Right lobe of liver (tissue), 6 donors: Measurements from ENCODE around the gene CDH3. TPM values are rescaled to one million over a fixed set of nuclear protein-coding genes. Genes with fewer than 3 reads are reported as not detected.

Source experiments
- ATAC-seq, 4 donors: fragments of 200-7000 bp; cut with Tn5 transposase; one replicate each; pipeline ENCODE4 v1.9.1; 2020; ENCODE audit warnings: mild to moderate bottlenecking in 4 of 4, moderate library complexity in 4 of 4
- DNase-seq, 3 donors: peaks; one replicate each; pipeline ENCODE4 v3.0.0-alpha.2; 2020
- H3K27ac ChIP-seq, 3 donors: fragments of 200-600 bp; one replicate each; pipeline ENCODE4 v1.8.0; 2022
- H3K27me3 ChIP-seq, 2 donors: fragments of 200-600 bp; one replicate each; pipeline ENCODE4 v1.8.0; 2022
- H3K36me3 ChIP-seq, 4 donors: fragments of 200-600 bp; sonication (generic) in 1 of 4; one replicate each; pipeline versions ENCODE4 v1.5.1 to v1.8.0; 2017 to 2022; ENCODE audit warnings: control low read depth in 1 of 4
- H3K4me1 ChIP-seq, 4 donors: fragments of 200-600 bp; sonication (generic) in 1 of 4; one replicate each; pipeline versions ENCODE4 v1.5.1 to v1.8.0; 2017 to 2022; ENCODE audit warnings: control low read depth in 1 of 4
- H3K4me3 ChIP-seq, 3 donors: fragments of 200-600 bp; one replicate each; pipeline ENCODE4 v1.8.0; 2022
- H3K9me3 ChIP-seq, 4 donors: fragments of 200-600 bp; sonication (generic) in 1 of 4; one replicate each; pipeline versions ENCODE4 v1.5.1 to v1.8.0; 2017 to 2022; ENCODE audit warnings: control low read depth in 1 of 4
- POLR2A ChIP-seq: fragments of 450-650 bp; IDR thresholded peaks from one replicate; pipeline ENCODE4 v1.6.1; 2017; ENCODE audit warnings: antibody characterized with exemption, mild to moderate bottlenecking
- WGBS: methylation state at CpG from one replicate; pipeline ENCODE4 v1.1.6; 2018; ENCODE audit warnings: low coverage, low lambda C conversion rate; ENCODE audit not compliant: insufficient coverage; ENCODE audit errors: missing lambda C conversion rate; 5-methylcytosine and 5-hydroxymethylcytosine counted together
- intact Hi-C, 2 donors: fragments of 100-400 bp; cut with DNase I; formaldehyde crosslinking; loops; one replicate each; pipeline versions ENCODE4 v1.11.2 to v1.14.1; 2022
- total RNA-seq, 6 experiments: library from RNA; depleted of rRNA in 2 of 6; stranded (reverse); fragments of >200 nt in 2 of 6; fragmentation: NEBNext Ultra II Directional in 3 of 6; extraction: Animal tissue kit (Norgen Biotek cat#: 25700) in 3 of 6; gene quantifications; one replicate each; pipeline versions ENCODE4 v1.1.0 to v1.2.4, GENCODE V29; 2016 to 2023
- TF ChIP-seq, protein P1 (sequence below), 4 donors: fragments of 200-600 bp in 3 of 4; fragments of 450-650 bp in 1 of 4; IDR thresholded peaks; one replicate each; pipeline versions ENCODE4 v1.5.1 to v1.8.0; 2016 to 2022; ENCODE audit warnings: antibody characterized with exemption in 4 of 4, mild to moderate bottlenecking in 2 of 4
- donor health status: DM: no; HTN: yes; CAD: no.
- donor health status: DM: no; HTN: no; CAD: no.
- donor health status: DM: no; HTN: no; CAD: no.
- donor health status: DM: no; HTN: yes; CAD: no.
- donor health status: DM: no; HTN: yes; CAD: no.

CDH3 gene
- total RNA-seq, 6 experiments from 2014 or later: 0.06 TPM; not detected in 5

GRCh38 chr16:68668266-68668665 lies 23.2 kb downstream of the CDH3 start:
- no peak overlapping the region for H3K27ac ChIP-seq
- H3K4me3 ChIP-seq: no peak overlapping the region
- no peaks in the 10 kb centered on the region for H3K4me1 ChIP-seq
- no peaks in the 10 kb centered on the region for H3K36me3 ChIP-seq
- intact Hi-C loops: no loop called here
- WGBS: 69% methylated on average over 4 of the region's 4 CpGs
- ATAC-seq (no peak), DNase-seq (no peak)
- no peaks in the 10 kb centered on the region for H3K27me3 ChIP-seq
- no peaks in the 10 kb centered on the region for H3K9me3 ChIP-seq
- TF ChIP-seq, protein P1, sequence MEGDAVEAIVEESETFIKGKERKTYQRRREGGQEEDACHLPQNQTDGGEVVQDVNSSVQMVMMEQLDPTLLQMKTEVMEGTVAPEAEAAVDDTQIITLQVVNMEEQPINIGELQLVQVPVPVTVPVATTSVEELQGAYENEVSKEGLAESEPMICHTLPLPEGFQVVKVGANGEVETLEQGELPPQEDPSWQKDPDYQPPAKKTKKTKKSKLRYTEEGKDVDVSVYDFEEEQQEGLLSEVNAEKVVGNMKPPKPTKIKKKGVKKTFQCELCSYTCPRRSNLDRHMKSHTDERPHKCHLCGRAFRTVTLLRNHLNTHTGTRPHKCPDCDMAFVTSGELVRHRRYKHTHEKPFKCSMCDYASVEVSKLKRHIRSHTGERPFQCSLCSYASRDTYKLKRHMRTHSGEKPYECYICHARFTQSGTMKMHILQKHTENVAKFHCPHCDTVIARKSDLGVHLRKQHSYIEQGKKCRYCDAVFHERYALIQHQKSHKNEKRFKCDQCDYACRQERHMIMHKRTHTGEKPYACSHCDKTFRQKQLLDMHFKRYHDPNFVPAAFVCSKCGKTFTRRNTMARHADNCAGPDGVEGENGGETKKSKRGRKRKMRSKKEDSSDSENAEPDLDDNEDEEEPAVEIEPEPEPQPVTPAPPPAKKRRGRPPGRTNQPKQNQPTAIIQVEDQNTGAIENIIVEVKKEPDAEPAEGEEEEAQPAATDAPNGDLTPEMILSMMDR (IDR thresholded peaks at IDR 0.05): no peak
- no peak for TF ChIP-seq POLR2A

- Histone ChIP-seq H3K27me3 (no peaks in the 10 kb centered on the region), H3K27ac (no peak overlapping the region), H3K36me3 (no peaks in the 10 kb centered on the region), H3K4me1 (no peaks in the 10 kb centered on the region), H3K9me3 (no peaks in the 10 kb centered on the region), H3K4me3 (no peak overlapping the region)
- intact Hi-C loops: no loop called here
- 70% methylated on average over 2 of the region's 5 CpGs for WGBS
- no peak for TF ChIP-seq POLR2A
- TF ChIP-seq, protein P1 (IDR thresholded peaks at IDR 0.05): no peak
- DNase-seq (no peak), ATAC-seq (peak in 1 of 4 donors; percentile 25)
Observed at GRCh38 chr16:68676113-68676860, 31.2 kb downstream of the CDH3 start.

DNA sequence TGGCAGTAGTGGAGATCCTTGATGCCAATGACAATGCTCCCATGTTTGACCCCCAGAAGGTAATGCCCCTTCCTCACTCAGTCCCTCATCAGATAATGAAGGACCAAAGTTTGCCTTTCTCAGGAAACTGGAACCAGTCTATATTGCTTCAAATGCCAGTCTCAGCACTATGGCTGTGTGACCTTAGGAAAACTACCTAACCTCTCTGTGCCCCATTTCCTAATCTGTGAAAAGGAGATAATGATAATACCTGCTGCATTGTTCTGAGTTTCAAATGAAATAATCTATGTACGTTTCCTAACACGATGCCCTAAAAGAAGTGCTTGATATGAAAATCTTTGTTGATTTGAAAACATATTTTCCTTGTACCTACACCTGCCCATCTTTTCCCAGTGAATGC lies 35.9 kb downstream of the CDH3 start:
- Histone ChIP-seq H3K4me1 (no peaks in the 10 kb centered on the region), H3K27me3 (no peaks in the 10 kb centered on the region), H3K4me3 (no peak overlapping the region), H3K9me3 (no peaks in the 10 kb centered on the region), H3K27ac (no peak overlapping the region), H3K36me3 (no peaks in the 10 kb centered on the region)
- TF ChIP-seq POLR2A: no peak
- TF ChIP-seq, protein P1 (IDR thresholded peaks at IDR 0.05): no peak
- ATAC-seq (no peak), DNase-seq (no peak)
- WGBS: 86% methylated on average over 2 of the region's 2 CpGs
- intact Hi-C loops: no loop called here

GRCh38 chr16:68685685-68686478 lies 40.8 kb downstream of the CDH3 start:
- intact Hi-C loops: no loop called here
- DNase-seq (no peak), ATAC-seq (no peak)
- Histone ChIP-seq H3K27ac (no peak overlapping the region), H3K4me1 (no peaks in the 10 kb centered on the region), H3K9me3 (no peaks in the 10 kb centered on the region), H3K27me3 (no peaks in the 10 kb centered on the region), H3K36me3 (no peaks in the 10 kb centered on the region), H3K4me3 (no peak overlapping the region)
- WGBS: 82% methylated on average over 9 of the region's 22 CpGs
- TF ChIP-seq, protein P1 (IDR thresholded peaks at IDR 0.05): no peak
- no peak for TF ChIP-seq POLR2A
